ENCODE results near the gene PNMA8C. TPM values are rescaled to one million over a fixed set of nuclear protein-coding genes. Genes with fewer than 3 reads are reported as not detected.

The PNMA8C gene
- total and polyA plus RNA-seq, 2 experiments from 2014 or later, result 0.44 to 2.3 TPM

DNA sequence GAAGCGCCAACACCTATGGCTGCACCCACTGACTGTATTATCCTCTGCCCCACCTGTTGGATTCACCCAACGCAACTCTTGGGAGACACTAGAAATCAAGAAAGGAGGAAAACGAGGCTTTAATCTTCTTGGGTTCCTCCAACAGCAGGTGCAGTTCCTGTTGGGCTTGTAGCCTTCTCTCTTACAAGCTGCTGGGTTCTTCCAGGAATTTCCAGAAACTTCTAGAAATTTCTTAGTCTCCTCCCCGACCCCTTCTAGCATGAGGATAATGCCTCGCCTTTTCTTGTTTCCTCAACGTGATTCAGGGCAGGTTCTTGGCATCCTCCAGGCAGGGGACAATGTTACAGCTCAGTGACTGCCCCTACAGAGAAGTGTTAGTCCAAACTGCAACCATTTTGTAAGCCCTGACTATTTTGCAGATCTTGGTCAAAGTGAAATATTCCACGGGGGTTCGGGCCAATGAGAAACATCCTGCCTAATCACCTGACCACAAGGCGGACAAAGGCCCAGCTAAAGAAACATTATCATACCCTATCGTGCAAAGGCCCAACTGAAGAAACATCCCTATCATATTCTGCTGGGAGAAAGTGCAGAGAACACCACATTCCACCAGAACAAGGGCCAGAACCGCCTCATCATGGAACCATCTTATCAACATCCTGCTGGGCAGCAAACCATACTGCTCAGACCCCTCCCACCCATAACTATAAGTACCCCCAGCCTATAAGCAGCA, 43.2 kb upstream of the PNMA8C start (continued):
- TF ChIP-seq, protein P1, sequence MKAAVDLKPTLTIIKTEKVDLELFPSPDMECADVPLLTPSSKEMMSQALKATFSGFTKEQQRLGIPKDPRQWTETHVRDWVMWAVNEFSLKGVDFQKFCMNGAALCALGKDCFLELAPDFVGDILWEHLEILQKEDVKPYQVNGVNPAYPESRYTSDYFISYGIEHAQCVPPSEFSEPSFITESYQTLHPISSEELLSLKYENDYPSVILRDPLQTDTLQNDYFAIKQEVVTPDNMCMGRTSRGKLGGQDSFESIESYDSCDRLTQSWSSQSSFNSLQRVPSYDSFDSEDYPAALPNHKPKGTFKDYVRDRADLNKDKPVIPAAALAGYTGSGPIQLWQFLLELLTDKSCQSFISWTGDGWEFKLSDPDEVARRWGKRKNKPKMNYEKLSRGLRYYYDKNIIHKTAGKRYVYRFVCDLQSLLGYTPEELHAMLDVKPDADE (IDR thresholded peaks at IDR 0.05), result no peak
- TF ChIP-seq JUNB (IDR thresholded peaks at IDR 0.05; ENCODE audit: unreplicated experiment) (no peak), CREB1 (CRISPR knock-in tag; IDR thresholded peaks at IDR 0.05; ENCODE audit: low read depth) (no peak)

DNA sequence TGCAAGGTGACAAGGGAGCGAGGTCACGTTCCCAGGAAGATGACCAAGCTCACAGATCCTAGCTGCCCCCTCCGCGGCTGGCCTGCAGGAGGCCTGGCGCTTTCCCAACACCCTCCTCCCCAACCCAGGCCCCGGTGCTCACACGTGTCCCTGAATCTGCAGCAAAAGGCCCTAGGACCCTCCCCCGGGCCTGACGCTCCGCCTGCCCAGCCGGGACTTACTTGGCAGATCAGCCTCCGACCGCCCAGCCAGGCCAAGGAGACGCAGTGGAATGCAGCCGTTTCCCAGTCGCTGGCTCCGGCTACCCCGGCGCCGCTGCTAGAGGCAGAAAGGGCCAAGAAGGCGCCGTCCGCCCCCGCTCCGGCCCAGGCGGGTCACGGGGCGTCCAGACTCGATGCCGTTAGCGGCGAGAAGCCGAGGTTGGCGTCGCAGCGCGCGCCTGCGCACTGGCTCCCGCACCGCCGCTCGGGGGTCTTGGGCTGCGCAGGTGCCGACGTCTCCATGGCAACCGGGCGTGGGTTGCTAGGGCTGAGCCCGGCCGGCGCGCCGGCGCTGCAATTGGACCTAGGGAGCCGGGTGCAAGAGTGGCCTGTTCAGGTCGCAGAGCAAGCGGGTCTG, 42.5 kb upstream of the PNMA8C start, which contains the start of gene PNMA8A:
Gene PNMA8A, minus strand, starts transcription at position 448 of the 618 bp plus-strand sequence. CDS start 528 bp downstream, outside the sequence.
- peak within 1 kb of the TSS; percentile 95 for H2AFZ ChIP-seq
- ATAC-seq, result peak; percentile 92

DNA sequence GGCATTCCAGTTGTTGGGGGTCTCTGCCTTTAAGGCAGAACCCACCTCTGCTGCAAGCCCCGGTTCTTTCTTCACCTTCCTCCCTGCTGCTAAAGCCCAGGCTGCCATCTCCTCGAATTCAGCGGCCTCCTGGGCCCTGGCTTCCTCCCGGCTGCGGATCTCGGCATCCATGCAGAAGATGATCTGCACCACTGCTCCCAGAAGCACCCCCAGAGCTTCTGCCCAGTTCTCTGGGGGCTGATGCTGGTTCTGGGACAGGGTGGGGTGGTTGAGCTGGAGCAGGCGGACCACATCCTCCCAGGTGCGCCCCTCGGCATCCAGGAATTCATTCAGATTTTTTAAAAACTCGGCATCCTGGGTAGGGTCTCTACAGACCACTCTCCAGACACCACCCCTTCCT, 41.6 kb upstream of the PNMA8C start:
- no peaks in the 10 kb centered on the region for H3K9me3 Mint-ChIP-seq
- peaks cover 4% of the 10 kb centered on the region; the same call in 1 of the 2 replicates for H3K79me2 ChIP-seq (replicated peaks; ENCODE audit: insufficient read depth)
- ATAC-seq (no peak), DNase-seq (ENCODE audit: low spot score) (no peak)
- peaks cover 15% of the 10 kb centered on the region for H3K27me3 Mint-ChIP-seq (ENCODE audit: insufficient read depth, low read depth, poor library complexity)
- H3K9me2 ChIP-seq (ENCODE audit: insufficient read depth), result no peaks in the 10 kb centered on the region
- H3K36me3 Mint-ChIP-seq (ENCODE audit: low read depth), result peaks cover 40% of the 10 kb centered on the region
- peak overlapping the region; percentile 95 for H3K4me2 ChIP-seq
- H3K27me3 ChIP-seq (ENCODE audit: insufficient read depth), result peaks cover 5% of the 10 kb centered on the region; the same call in 1 of the 2 replicates
- no peak overlapping the region for H2AFZ ChIP-seq
- H3K4me1 Mint-ChIP-seq, result peaks cover 11% of the 10 kb centered on the region
- H3K4me1 ChIP-seq (ENCODE audit: insufficient read depth), result peaks cover 14% of the 10 kb centered on the region
- no peaks in the 10 kb centered on the region for H4K20me1 ChIP-seq (replicated peaks; ENCODE audit: insufficient read depth)
- no peak overlapping the region for H3K27ac ChIP-seq (ENCODE audit: low read depth)
- H3F3A ChIP-seq (replicated peaks; ENCODE audit: low read depth), result 0 out of 2 replicates have a peak, but pooled peaks cover 3% of the 10 kb centered on the region
- H3K27ac Mint-ChIP-seq, result no peak overlapping the region
- H3K4me3 ChIP-seq, result peak overlapping the region; percentile 85
- no peaks in the 10 kb centered on the region for H3K36me3 ChIP-seq (ENCODE audit: insufficient read depth)
- H3K4me3 Mint-ChIP-seq, result peak overlapping the region; percentile 75
- TF ChIP-seq, protein P2, sequence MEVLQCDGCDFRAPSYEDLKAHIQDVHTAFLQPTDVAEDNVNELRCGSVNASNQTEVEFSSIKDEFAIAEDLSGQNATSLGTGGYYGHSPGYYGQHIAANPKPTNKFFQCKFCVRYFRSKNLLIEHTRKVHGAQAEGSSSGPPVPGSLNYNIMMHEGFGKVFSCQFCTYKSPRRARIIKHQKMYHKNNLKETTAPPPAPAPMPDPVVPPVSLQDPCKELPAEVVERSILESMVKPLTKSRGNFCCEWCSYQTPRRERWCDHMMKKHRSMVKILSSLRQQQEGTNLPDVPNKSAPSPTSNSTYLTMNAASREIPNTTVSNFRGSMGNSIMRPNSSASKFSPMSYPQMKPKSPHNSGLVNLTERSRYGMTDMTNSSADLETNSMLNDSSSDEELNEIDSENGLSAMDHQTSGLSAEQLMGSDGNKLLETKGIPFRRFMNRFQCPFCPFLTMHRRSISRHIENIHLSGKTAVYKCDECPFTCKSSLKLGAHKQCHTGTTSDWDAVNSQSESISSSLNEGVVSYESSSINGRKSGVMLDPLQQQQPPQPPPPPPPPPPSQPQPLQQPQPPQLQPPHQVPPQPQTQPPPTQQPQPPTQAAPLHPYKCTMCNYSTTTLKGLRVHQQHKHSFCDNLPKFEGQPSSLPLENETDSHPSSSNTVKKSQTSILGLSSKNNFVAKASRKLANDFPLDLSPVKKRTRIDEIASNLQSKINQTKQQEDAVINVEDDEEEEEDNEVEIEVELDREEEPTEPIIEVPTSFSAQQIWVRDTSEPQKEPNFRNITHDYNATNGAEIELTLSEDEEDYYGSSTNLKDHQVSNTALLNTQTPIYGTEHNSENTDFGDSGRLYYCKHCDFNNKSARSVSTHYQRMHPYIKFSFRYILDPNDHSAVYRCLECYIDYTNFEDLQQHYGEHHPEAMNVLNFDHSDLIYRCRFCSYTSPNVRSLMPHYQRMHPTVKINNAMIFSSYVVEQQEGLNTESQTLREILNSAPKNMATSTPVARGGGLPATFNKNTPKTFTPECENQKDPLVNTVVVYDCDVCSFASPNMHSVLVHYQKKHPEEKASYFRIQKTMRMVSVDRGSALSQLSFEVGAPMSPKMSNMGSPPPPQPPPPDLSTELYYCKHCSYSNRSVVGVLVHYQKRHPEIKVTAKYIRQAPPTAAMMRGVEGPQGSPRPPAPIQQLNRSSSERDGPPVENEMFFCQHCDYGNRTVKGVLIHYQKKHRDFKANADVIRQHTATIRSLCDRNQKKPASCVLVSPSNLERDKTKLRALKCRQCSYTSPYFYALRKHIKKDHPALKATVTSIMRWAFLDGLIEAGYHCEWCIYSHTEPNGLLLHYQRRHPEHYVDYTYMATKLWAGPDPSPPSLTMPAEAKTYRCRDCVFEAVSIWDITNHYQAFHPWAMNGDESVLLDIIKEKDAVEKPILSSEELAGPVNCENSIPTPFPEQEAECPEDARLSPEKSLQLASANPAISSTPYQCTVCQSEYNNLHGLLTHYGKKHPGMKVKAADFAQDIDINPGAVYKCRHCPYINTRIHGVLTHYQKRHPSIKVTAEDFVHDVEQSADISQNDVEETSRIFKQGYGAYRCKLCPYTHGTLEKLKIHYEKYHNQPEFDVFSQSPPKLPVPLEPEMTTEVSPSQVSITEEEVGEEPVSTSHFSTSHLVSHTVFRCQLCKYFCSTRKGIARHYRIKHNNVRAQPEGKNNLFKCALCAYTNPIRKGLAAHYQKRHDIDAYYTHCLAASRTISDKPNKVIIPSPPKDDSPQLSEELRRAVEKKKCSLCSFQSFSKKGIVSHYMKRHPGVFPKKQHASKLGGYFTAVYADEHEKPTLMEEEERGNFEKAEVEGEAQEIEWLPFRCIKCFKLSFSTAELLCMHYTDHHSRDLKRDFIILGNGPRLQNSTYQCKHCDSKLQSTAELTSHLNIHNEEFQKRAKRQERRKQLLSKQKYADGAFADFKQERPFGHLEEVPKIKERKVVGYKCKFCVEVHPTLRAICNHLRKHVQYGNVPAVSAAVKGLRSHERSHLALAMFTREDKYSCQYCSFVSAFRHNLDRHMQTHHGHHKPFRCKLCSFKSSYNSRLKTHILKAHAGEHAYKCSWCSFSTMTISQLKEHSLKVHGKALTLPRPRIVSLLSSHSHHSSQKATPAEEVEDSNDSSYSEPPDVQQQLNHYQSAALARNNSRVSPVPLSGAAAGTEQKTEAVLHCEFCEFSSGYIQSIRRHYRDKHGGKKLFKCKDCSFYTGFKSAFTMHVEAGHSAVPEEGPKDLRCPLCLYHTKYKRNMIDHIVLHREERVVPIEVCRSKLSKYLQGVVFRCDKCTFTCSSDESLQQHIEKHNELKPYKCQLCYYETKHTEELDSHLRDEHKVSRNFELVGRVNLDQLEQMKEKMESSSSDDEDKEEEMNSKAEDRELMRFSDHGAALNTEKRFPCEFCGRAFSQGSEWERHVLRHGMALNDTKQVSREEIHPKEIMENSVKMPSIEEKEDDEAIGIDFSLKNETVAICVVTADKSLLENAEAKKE (CRISPR knock-in tag; IDR thresholded peaks at IDR 0.05), result no peak
- TF ChIP-seq CREB1 (CRISPR knock-in tag; IDR thresholded peaks at IDR 0.05; ENCODE audit: low read depth) (no peak), EZH2 (IDR thresholded peaks at IDR 0.05; ENCODE audit: low read depth, unreplicated experiment) (no peak), POLR2AphosphoS5 (IDR thresholded peaks at IDR 0.05; ENCODE audit: low read depth) (no peak), ZNF331 (CRISPR knock-in tag; IDR thresholded peaks at IDR 0.05; ENCODE audit: low read depth) (no peak), NANOG (IDR thresholded peaks at IDR 0.05; ENCODE audit: borderline replicate concordance) (no peak)
- TF ChIP-seq, protein P1 (IDR thresholded peaks at IDR 0.05), result no peak

More for the DNA sequence above, 42.5 kb upstream of the PNMA8C start, which contains the start of gene PNMA8A:
- peaks cover 5% of the 10 kb centered on the region; the same call in 1 of the 2 replicates for H3K27me3 ChIP-seq (ENCODE audit: insufficient read depth)
- peak; percentile 86 for TF ChIP-seq POLR2AphosphoS5 (IDR thresholded peaks at IDR 0.05; ENCODE audit: low read depth)
- no peak for TF ChIP-seq NANOG (IDR thresholded peaks at IDR 0.05; ENCODE audit: borderline replicate concordance)
- Mint-ChIP-seq H3K4me3 (peak within 1 kb of the TSS; percentile 75), H3K9me3 (no peaks in the 10 kb centered on the region), H3K36me3 (ENCODE audit: low read depth) (peaks cover 40% of the 10 kb centered on the region), H3K4me1 (peaks cover 11% of the 10 kb centered on the region), H3K27ac (no peak within 1 kb of the TSS), H3K27me3 (ENCODE audit: insufficient read depth, low read depth, poor library complexity) (peaks cover 15% of the 10 kb centered on the region)
- no peak within 1 kb of the TSS for H3K27ac ChIP-seq (ENCODE audit: low read depth)
- H3K4me3 ChIP-seq, result peak within 1 kb of the TSS; percentile 85
- H3F3A ChIP-seq (replicated peaks; ENCODE audit: low read depth), result 0 out of 2 replicates have a peak, but pooled peaks cover 3% of the 10 kb centered on the region
- no peaks in the 10 kb centered on the region for H3K36me3 ChIP-seq (ENCODE audit: insufficient read depth)
- peaks cover 14% of the 10 kb centered on the region for H3K4me1 ChIP-seq (ENCODE audit: insufficient read depth)
- H3K9me2 ChIP-seq (ENCODE audit: insufficient read depth), result no peaks in the 10 kb centered on the region
- H3K79me2 ChIP-seq (replicated peaks; ENCODE audit: insufficient read depth), result peaks cover 4% of the 10 kb centered on the region; the same call in 1 of the 2 replicates
- no peaks in the 10 kb centered on the region for H4K20me1 ChIP-seq (replicated peaks; ENCODE audit: insufficient read depth)
- DNase-seq (ENCODE audit: low spot score), result peak; percentile 96
- H3K4me2 ChIP-seq, result peak within 1 kb of the TSS; percentile 95
